Parathyroid adenoma (tissue), 2 donors: ENCODE data around the gene OBSCN.

Experiments used
- H2AFZ ChIP-seq: fragments of 300-600 bp; sonication (generic); one replicate; pipeline ENCODE4 v1.7.0; 2017; ENCODE audit warnings: antibody characterized with exemption, mild to moderate bottlenecking
- H3K27ac ChIP-seq: fragments of 300-600 bp; sonication (generic); one replicate; pipeline ENCODE4 v1.7.0; 2017
- H3K27me3 ChIP-seq: fragments of 300-600 bp; sonication (generic); one replicate; pipeline ENCODE4 v1.7.0; 2017; ENCODE audit warnings: low read length; ENCODE audit not compliant: control insufficient read depth, insufficient read depth
- H3K36me3 ChIP-seq: fragments of 300-600 bp; sonication (generic); one replicate; pipeline ENCODE4 v1.7.0; 2017; ENCODE audit warnings: low read length; ENCODE audit not compliant: control insufficient read depth, insufficient read depth
- H3K4me1 ChIP-seq: fragments of 300-600 bp; sonication (generic); one replicate; pipeline ENCODE4 v1.7.0; 2017; ENCODE audit warnings: control low read depth
- H3K4me2 ChIP-seq: fragments of 300-600 bp; sonication (generic); one replicate; pipeline ENCODE4 v1.7.0; 2017; ENCODE audit warnings: low read length
- H3K4me3 ChIP-seq: fragments of 300-600 bp; sonication (generic); one replicate; pipeline ENCODE4 v1.7.0; 2017; ENCODE audit warnings: low read depth, low read length
- H3K79me2 ChIP-seq: fragments of 300-600 bp; sonication (generic); one replicate; pipeline ENCODE4 v1.7.0; 2017; ENCODE audit warnings: control low read depth
- H3K9ac ChIP-seq: fragments of 300-600 bp; sonication (generic); one replicate; pipeline ENCODE4 v1.7.0; 2017; ENCODE audit warnings: mild to moderate bottlenecking
- H3K9me3 ChIP-seq: fragments of 300-600 bp; sonication (generic); one replicate; pipeline ENCODE4 v1.7.0; 2017; ENCODE audit warnings: low read length; ENCODE audit not compliant: control insufficient read depth
- TF ChIP-seq, protein P1 (sequence below): fragments of 300-600 bp; sonication (generic); IDR thresholded peaks from one replicate; pipeline ENCODE4 v1.7.0; 2017; ENCODE audit warnings: antibody characterized with exemption, mild to moderate bottlenecking
- donor health status: primary hyperparathyroidism.

The OBSCN gene

DNA sequence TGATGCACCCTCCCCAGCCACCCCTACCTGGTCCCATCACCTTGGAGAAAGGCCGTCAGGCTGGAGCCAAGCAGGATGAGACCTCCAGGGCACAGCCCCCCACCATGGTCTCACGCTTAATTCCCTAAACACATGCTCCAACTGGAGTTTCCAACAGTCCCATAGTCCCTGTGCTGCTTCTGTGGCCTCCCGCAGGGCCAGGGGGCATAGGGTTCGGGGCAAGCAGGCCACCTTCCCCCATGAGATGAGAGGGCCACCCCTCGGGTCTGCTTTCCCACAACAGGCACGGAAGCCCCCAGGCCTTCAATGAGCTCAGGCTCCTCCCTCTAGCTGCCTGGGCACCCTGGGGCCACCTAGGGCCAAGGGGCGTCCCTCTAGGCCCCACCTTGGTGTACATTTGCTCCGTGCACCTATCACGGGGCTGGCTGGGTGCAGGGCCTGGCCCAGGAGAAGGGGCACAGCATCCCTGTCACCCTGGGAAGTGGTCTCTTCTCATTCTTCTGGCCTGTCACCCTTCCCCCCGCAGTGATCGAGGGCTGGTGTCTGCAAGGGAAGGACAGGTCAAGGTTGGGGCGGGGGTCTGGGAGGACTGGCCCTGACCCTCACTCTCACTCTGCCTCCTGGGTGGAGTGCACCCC is 156.3 kb downstream of the OBSCN start:
- Histone ChIP-seq H3K27ac (no peak overlapping the region), H3K27me3 (no peaks in the 10 kb centered on the region), H3K4me1 (no peaks in the 10 kb centered on the region), H3K9ac (no peak overlapping the region), H3K9me3 (no peaks in the 10 kb centered on the region), H3K4me3 (no peak overlapping the region), H3K36me3 (no peaks in the 10 kb centered on the region), H3K79me2 (no peaks in the 10 kb centered on the region), H2AFZ (no peak overlapping the region), H3K4me2 (no peak overlapping the region)
- TF ChIP-seq, protein P1, sequence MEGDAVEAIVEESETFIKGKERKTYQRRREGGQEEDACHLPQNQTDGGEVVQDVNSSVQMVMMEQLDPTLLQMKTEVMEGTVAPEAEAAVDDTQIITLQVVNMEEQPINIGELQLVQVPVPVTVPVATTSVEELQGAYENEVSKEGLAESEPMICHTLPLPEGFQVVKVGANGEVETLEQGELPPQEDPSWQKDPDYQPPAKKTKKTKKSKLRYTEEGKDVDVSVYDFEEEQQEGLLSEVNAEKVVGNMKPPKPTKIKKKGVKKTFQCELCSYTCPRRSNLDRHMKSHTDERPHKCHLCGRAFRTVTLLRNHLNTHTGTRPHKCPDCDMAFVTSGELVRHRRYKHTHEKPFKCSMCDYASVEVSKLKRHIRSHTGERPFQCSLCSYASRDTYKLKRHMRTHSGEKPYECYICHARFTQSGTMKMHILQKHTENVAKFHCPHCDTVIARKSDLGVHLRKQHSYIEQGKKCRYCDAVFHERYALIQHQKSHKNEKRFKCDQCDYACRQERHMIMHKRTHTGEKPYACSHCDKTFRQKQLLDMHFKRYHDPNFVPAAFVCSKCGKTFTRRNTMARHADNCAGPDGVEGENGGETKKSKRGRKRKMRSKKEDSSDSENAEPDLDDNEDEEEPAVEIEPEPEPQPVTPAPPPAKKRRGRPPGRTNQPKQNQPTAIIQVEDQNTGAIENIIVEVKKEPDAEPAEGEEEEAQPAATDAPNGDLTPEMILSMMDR = no peak

- Histone ChIP-seq H3K9me3 (no peaks in the 10 kb centered on the region), H3K27ac (no peak overlapping the region), H3K9ac (no peak overlapping the region), H3K27me3 (no peaks in the 10 kb centered on the region), H2AFZ (no peak overlapping the region), H3K4me1 (no peaks in the 10 kb centered on the region), H3K4me3 (no peak overlapping the region), H3K36me3 (no peaks in the 10 kb centered on the region), H3K4me2 (no peak overlapping the region), H3K79me2 (no peaks in the 10 kb centered on the region)
- TF ChIP-seq, protein P1 = no peak
Observed at GRCh38 chr1:228364706-228365213, 156.9 kb downstream of the OBSCN start.

GRCh38 chr1:228365271-228366061 is 157.6 kb downstream of the OBSCN start:
- TF ChIP-seq, protein P1 = no peak
- Histone ChIP-seq H3K9me3 (no peaks in the 10 kb centered on the region), H2AFZ (no peak overlapping the region), H3K4me2 (no peak overlapping the region), H3K27ac (no peak overlapping the region), H3K36me3 (no peaks in the 10 kb centered on the region), H3K27me3 (no peaks in the 10 kb centered on the region), H3K9ac (no peak overlapping the region), H3K4me3 (no peak overlapping the region), H3K79me2 (no peaks in the 10 kb centered on the region), H3K4me1 (no peaks in the 10 kb centered on the region)

GRCh38 chr1:228366062-228366865 is 158.4 kb downstream of the OBSCN start:
- no peak overlapping the region for H3K4me2 ChIP-seq
- H3K4me3 ChIP-seq = no peak overlapping the region
- TF ChIP-seq, protein P1 = no peak
- no peak overlapping the region for H3K27ac ChIP-seq
- no peaks in the 10 kb centered on the region for H3K36me3 ChIP-seq
- H3K27me3 ChIP-seq = no peaks in the 10 kb centered on the region
- no peaks in the 10 kb centered on the region for H3K9me3 ChIP-seq
- no peak overlapping the region for H3K9ac ChIP-seq
- no peaks in the 10 kb centered on the region for H3K4me1 ChIP-seq
- no peaks in the 10 kb centered on the region for H3K79me2 ChIP-seq
- no peak overlapping the region for H2AFZ ChIP-seq
